GM19467 (cell line): Measurements from ENCODE around the gene VSTM4.

ENCODE experiments used
- ATAC-seq: cut with Tn5 transposase; IDR thresholded peaks from one replicate; pipeline ENCODE4 v1.9.1; 2021; ENCODE audit warnings: mild to moderate bottlenecking, moderate library complexity; ENCODE audit not compliant: unreplicated experiment

The VSTM4 gene

DNA sequence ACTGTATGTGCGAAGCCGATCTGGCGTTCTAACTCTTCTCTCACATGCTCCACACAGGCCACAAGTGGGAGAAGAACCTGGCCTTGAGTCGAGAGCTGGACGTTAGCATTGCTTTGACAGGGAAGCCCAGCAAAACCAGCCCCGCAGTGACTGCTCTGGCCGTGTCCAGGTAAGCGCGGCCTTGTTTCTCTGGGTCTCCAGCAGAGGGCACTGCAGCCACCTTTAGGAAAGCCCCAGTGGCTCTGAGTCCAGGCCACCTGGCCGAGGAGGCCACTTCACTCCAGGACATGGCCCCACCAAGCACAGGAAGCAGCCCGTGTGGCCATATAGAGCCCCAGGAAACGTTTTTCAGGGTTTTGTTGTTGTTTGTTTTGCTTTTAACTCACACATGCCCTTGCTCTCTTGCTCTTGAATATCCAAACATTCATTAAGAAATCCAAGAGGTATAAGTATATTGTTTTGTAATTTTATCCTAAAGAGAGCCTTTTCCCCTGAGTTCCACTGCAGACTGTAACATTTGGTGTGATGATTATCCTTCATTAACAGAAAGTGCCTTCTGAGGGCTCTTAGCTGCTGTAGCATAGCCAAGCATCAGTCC lies 133.9 kb downstream of the VSTM4 start:
- no peak for ATAC-seq

DNA sequence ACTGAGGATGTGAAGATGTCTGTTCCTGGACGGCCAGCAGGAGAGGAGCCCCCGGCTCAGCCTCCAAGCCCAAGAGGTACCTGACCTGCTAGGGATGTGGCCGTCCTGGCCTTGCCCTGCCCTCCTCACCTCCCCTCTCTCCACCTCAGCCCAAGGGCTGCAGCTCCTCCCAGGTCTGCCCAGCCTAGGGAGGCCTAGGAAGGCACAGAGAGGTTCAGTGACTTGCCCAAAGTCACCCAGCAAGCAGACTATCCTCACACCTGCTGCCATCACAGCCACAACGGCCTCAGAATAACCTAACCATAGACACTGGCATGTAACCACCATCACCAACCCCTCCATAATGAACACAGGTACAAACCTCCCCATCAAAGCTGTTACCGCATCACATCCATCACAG lies 137.0 kb downstream of the VSTM4 start:
- ATAC-seq = no peak

DNA sequence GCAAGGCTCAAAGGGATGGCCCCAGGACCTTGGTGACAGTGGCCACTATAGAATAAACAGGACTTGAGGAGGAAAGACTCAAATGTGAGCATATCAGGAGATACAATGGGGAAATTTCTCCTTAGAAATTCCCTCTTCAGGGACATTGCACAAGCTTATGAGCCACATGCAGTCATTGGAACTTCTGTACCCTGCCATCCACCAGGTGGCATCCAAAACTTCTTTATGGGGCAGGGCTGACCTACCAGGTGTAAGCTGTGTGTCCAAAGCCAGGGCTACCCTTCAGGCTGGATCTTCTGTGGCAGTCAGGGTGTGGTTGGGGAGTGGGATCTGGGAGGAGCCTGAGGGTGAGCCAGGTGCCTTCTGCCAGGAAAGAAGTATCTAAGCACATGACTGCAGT lies 139.1 kb downstream of the VSTM4 start:
- no peak for ATAC-seq

DNA sequence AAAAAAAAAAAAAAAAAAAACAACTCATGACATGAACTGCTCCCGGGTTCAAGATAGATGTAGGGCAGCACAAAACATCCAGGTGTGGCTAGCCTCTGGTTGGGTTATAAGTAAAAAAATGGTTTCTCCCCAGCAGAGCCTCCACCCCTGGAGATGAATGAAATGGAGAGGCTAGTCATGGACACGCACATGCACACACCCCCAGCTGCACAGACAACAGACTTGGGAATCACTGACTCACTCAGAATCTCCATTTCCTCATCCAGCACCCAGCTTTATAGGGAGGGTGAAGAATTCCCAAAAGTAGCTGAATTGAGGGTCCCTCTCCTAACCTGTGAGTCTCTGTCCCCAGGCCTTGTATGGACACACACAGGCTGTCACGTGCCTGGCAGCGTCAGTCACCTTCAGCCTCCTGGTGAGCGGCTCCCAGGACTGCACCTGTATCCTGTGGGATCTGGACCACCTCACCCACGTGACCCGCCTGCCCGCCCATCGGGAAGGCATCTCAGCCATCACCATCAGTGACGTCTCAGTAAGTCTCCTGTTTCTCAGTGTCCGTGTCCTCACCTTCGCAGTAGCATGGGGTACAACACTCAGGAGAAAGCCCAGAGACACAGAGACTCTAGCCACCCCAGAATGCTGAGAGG lies 140.7 kb downstream of the VSTM4 start:
- no peak for ATAC-seq

DNA sequence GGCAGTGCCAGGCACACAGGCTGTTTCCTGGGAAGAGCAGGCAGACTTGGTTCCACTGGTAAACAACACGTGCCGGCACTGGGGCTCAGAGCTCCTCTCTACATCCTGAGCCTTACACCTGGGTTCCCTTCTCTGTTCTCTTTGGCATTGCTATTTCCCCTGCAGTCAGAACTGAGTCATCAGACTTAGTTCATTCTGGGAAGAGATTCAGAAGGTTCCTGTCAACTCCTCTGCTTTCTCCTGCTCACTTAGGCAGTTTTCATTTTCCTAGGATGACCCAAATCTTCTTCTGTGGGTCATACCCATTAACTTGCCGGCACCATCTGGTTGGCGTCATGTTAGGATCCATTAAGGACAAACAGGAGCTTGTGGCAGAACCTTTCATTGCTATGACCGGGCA lies 142.3 kb downstream of the VSTM4 start:
- ATAC-seq = no peak

DNA sequence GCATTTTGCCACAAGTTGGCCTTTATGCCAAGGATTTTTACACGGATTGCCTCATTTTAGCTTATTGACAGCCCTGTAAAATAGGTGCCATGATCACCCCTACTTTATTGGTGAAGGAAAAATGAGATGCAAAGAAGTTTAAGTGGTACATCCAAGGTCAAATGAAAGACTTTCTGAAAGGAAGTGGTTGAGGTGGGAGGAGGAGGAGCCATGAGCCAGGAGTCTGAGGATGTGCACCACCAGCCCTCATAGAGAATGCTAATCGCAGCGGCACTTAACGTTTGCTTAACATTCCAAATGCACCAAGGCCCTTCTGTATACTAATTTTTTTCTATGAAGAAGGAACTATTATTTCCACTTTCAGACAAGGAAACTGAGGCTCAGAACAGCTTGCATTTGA lies 144.7 kb downstream of the VSTM4 start:
- no peak for ATAC-seq

DNA sequence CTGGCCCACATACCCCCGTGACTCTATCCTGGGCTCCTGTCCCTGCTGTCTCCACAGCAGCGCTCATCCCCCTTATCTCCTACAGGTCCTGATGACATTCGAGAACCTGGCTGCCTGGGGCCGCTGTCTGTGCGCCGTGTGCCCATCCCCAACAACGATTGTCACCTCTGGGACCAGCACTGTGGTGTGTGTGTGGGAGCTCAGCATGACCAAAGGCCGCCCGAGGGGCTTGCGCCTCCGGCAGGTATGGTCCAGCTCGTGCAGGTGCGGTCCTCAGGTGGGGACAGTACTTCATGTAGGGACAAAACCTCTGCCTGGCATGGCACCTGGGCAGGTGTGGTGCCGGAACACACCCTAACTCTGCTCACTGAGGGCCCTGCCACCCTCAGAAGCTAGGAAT lies 145.3 kb downstream of the VSTM4 start:
- no peak for ATAC-seq

DNA sequence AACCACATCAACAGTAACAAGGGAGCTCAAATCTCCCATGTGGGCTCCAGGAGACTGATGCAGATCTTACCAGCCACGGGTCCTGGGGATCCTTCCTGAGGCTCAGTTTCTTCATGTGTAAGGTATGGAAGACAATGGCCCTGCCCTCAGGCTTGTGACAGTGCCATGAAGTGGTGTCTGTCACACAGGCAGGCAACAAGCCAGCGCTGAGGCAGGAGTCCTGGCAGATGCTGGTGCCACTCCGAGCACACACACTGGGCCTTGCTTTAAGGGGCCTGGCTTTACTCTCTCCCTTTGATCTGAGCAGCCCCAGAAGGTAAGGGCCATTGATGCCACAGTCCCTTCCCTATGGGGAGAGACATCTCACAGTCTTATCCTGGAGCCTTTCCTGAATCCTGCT lies 147.3 kb downstream of the VSTM4 start:
- ATAC-seq = no peak

DNA sequence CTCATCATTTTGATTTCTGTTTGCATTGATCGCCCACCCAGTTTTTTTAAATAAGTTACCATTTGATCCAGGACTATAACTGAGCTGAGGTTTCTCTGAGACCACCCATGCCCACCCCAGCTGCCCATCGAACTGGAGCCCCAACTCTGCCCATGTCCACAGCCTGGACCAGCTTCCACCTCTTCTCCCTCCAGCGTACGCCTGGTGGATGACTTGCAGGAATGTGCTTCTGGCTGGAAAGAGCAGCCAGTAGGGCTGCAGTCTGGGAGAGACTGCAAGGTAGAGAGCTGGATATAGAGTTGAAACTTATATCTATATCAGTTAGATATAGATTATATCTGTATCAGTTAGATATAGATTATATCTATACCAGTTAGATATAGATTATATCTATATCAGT lies 149.9 kb downstream of the VSTM4 start:
- ATAC-seq = no peak
